HCT116 (cell line): ENCODE measurements around the gene ABL1. TPM values are rescaled to one million over a fixed set of nuclear protein-coding genes. Genes with fewer than 3 reads are reported as not detected.

Source experiments
- ATAC-seq: fragments of 200-7000 bp; cut with Tn5 transposase; 2 replicates; pipeline ENCODE4 v1.9.1; 2020; ENCODE audit warnings: mild to moderate bottlenecking, moderate library complexity
- BruUV-seq: library from RNA; stranded (reverse); fragments of 400-500 nt; replicated peaks from 2 replicates; lab custom pipeline; 2021; lab: Mats Ljungman, UMichigan
- CTCF ChIA-PET: fragments of 300-600 bp; sonication (Branson Sonifier 250); formaldehyde crosslinking; loops from one replicate; lab custom pipeline; 2021; ENCODE audit warnings: antibody characterized with exemption; lab: Charles Lee
- POLR2A ChIA-PET: fragments of 300-600, 350-600 bp; sonication (Branson Sonifier 250); formaldehyde crosslinking; loops from one replicate; lab custom pipeline; 2021; ENCODE audit warnings: antibody characterized with exemption; lab: Charles Lee
- RAD21 ChIA-PET, 2 experiments: fragments of 300-600 bp; sonication (Branson Sonifier 250); formaldehyde crosslinking; loops; one replicate each; lab custom pipeline; 2023; ENCODE audit warnings: low total read pairs in 2 of 2; ENCODE audit not compliant: uncharacterized antibody in 2 of 2, unreplicated experiment in 2 of 2, low non-redundant PET in 1 of 2; lab: Charles Lee
- DNase-seq: peaks from one replicate; pipeline ENCODE4 v3.0.0-alpha.2; 2010; ENCODE audit warnings: low read depth, low spot score
- H2AFZ ChIP-seq: fragments of 200-600 bp; shearing (Covaris generic), sonication (generic); 2 replicates; pipeline ENCODE4 v1.6.1; 2017; ENCODE audit warnings: low read depth, mixed run types, mixed read lengths, antibody characterized with exemption, low read length; ENCODE audit not compliant: poor library complexity, severe bottlenecking
- H3K27ac ChIP-seq: 2 replicates; pipeline ENCODE4 v1.5.1; 2012; ENCODE audit warnings: low read depth, low read length
- H3K27me3 ChIP-seq: fragments of 200-600 bp; sonication (generic); 2 replicates; pipeline ENCODE4 v1.6.1; 2016; ENCODE audit warnings: mixed run types, low read length, mixed read lengths; ENCODE audit not compliant: insufficient read depth
- H3K36me3 ChIP-seq, 2 experiments: fragments of 200-500 bp in 1 of 2; fragments of 200-600 bp in 1 of 2; sonication (Bioruptor generic) in 1 of 2; sonication (generic) in 1 of 2; 2 replicates each; pipeline versions ENCODE4 v1.5.1 to v1.6.1; 2014 to 2016; ENCODE audit warnings: low read length in 2 of 2, inconsistent platforms in 1 of 2, mixed read lengths in 1 of 2, mixed run types in 1 of 2; ENCODE audit not compliant: insufficient read depth in 2 of 2, control insufficient read depth in 1 of 2
- H3K4me1 ChIP-seq, 2 experiments: fragments of 200-600 bp in 1 of 2; sonication (generic) in 1 of 2; 2 replicates each; pipeline versions ENCODE4 v1.5.1 to v1.6.1; 2012 to 2017; ENCODE audit warnings: low read length in 2 of 2, inconsistent platforms in 1 of 2, mild to moderate bottlenecking in 1 of 2, mixed read lengths in 1 of 2, mixed run types in 1 of 2, moderate library complexity in 1 of 2; ENCODE audit not compliant: insufficient read depth in 2 of 2, control insufficient read depth in 1 of 2
- H3K4me2 ChIP-seq: fragments of 200-600 bp; sonication (generic); 2 replicates; pipeline ENCODE4 v1.6.1; 2017; ENCODE audit warnings: mixed run types, low read length, mixed read lengths
- H3K4me3 ChIP-seq, 2 experiments: fragments of 200-600 bp in 1 of 2; sonication (generic) in 1 of 2; replicated peaks in 1 of 2; 2 replicates each; pipeline ENCODE4 v1.5.1; 2011 to 2016; ENCODE audit warnings: low read length in 2 of 2, control low read depth in 1 of 2, low read depth in 1 of 2, mild to moderate bottlenecking in 1 of 2, mixed read lengths in 1 of 2, mixed run types in 1 of 2
- H3K79me2 ChIP-seq: fragments of 200-600 bp; sonication (generic); 2 replicates; pipeline ENCODE4 v1.6.1; 2017; ENCODE audit warnings: mild to moderate bottlenecking, mixed run types, low read length, moderate library complexity, mixed read lengths; ENCODE audit not compliant: insufficient read depth
- H3K9ac ChIP-seq: fragments of 200-600 bp; sonication (generic); 2 replicates; pipeline ENCODE4 v1.6.1; 2016; ENCODE audit warnings: low read length, mixed read lengths
- H3K9me2 ChIP-seq: fragments of 200-600 bp; sonication (generic), shearing (Covaris generic); 2 replicates; pipeline ENCODE4 v1.6.1; 2017; ENCODE audit warnings: mixed run types, mild to moderate bottlenecking, moderate library complexity; ENCODE audit not compliant: insufficient read depth
- H3K9me3 ChIP-seq, 2 experiments: fragments of 200-500 bp in 1 of 2; fragments of 200-600 bp in 1 of 2; sonication (Bioruptor generic) in 1 of 2; sonication (generic) in 1 of 2; 2 replicates each; pipeline ENCODE4 v1.6.1; 2014 to 2017; ENCODE audit warnings: low read length in 2 of 2, mixed read lengths in 2 of 2, inconsistent platforms in 1 of 2, low read depth in 1 of 2, mild to moderate bottlenecking in 1 of 2, mixed run types in 1 of 2, moderate library complexity in 1 of 2; ENCODE audit not compliant: control insufficient read depth in 1 of 2, insufficient read depth in 1 of 2
- H4K20me1 ChIP-seq: fragments of 200-600 bp; sonication (generic), shearing (Covaris generic); 2 replicates; pipeline ENCODE4 v1.6.1; 2017; ENCODE audit warnings: mixed run types, mild to moderate bottlenecking, moderate library complexity; ENCODE audit not compliant: insufficient read depth
- CBX3 ChIP-seq: IDR thresholded peaks from 2 replicates; pipeline ENCODE4 v1.6.1; 2012; ENCODE audit warnings: low read depth
- EZH2 ChIP-seq: fragments of 200-600 bp; sonication (generic); IDR thresholded peaks from 2 replicates; pipeline ENCODE4 v1.6.1; 2017; ENCODE audit warnings: antibody characterized with exemption, mixed run types
- FOSL1 ChIP-seq: IDR thresholded peaks from 2 replicates; pipeline ENCODE4 v1.6.1; 2012; ENCODE audit warnings: low read depth
- RAD21 ChIP-seq: IDR thresholded peaks from 2 replicates; pipeline ENCODE4 v1.6.1; 2012; ENCODE audit warnings: low read depth, mild to moderate bottlenecking
- SIN3A ChIP-seq: IDR thresholded peaks from 2 replicates; pipeline ENCODE4 v1.6.1; 2012; ENCODE audit warnings: low read depth
- SP1 ChIP-seq: IDR thresholded peaks from 2 replicates; pipeline ENCODE4 v1.6.1; 2012; ENCODE audit warnings: low read depth
- SRF ChIP-seq: IDR thresholded peaks from 2 replicates; pipeline ENCODE4 v1.6.1; 2012; ENCODE audit warnings: low read depth
- YY1 ChIP-seq: IDR thresholded peaks from 2 replicates; pipeline ENCODE4 v1.6.1; 2011; ENCODE audit warnings: low read length, low read depth, moderate library complexity, mild to moderate bottlenecking; ENCODE audit not compliant: insufficient replicate concordance; ENCODE audit errors: extremely low read depth
- ZFX ChIP-seq: fragments of 450-650 bp; IDR thresholded peaks from 2 replicates; pipeline ENCODE4 v1.6.1; 2017
- intact Hi-C: fragments of 100-400 bp; cut with micrococcal nuclease; formaldehyde crosslinking; loops from 2 replicates; pipeline ENCODE4 v1.10.0; 2022
- total RNA-seq: library from RNA; stranded (reverse); gene quantifications from one replicate; pipeline ENCODE4 v1.2.1, GENCODE V29; 2021; ENCODE audit not compliant: unreplicated experiment
- TF ChIP-seq, protein P1 (sequence below): IDR thresholded peaks from 2 replicates; pipeline ENCODE4 v1.6.1; 2012
- TF ChIP-seq, protein P2 (sequence below): IDR thresholded peaks from 2 replicates; pipeline ENCODE4 v1.6.1; 2012; ENCODE audit warnings: low read depth
- TF ChIP-seq, protein P3 (sequence below): IDR thresholded peaks from 2 replicates; pipeline ENCODE4 v1.6.1; 2011; ENCODE audit warnings: mild to moderate bottlenecking, low read length, moderate library complexity; ENCODE audit not compliant: insufficient replicate concordance; ENCODE audit errors: extremely low read depth

The ABL1 gene
- total RNA-seq, 1 experiment from 2014 or later: 54.7 TPM

DNA sequence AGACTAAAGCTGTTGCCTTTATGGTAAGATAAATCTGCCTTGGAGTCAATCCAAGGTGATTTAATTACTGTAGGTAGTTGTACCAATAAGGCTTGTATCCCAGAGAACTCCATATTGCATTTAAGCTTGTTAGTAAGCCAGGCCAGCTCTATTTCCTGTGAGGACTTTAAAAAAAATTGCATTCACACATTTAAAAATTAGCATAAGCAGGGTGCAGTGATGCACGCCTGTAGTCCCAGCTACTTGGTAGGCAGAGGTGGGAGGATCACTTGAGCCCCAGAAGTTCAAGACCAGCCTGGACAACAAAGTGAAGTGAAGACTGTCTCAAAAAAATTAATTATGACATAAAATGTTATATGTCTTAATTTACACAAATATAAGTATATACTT, 28.7 kb upstream of the ABL1 start (continued):
- no peak for TF ChIP-seq SIN3A

DNA sequence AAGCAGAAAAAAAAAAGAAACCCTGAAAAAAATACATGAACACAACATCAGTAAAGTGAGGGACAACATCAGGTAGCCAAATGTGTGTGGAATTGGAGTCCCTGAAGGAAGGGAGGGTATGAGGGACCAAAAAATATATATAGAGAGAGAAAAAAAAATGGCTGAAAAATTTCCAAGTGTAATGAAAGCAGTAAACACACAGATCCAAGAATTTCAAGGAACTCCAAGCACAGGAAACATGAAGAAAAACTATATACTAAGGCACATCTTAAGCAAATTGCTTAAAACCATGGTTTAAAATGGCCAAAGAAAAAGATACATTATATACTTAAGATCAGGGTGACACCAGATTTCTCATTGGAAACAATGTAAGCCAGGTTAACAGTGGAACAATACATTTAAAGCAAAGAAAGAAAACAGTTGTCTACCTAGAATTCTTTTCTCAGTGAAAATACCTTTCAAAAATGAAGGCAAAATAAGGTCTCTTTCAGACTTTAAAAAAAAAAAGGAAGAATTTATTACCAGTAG, 24.4 kb upstream of the ABL1 start:
- BruUV-seq: no TSS peak
- Histone ChIP-seq H2AFZ (no peak overlapping the region), H3K27me3 (no peaks in the 10 kb centered on the region), H3K4me3 (no peak overlapping the region), H3K9ac (no peak overlapping the region), H3K4me1 (no peaks in the 10 kb centered on the region), H3K79me2 (no peaks in the 10 kb centered on the region), H3K27ac (no peak overlapping the region), H3K4me2 (no peak overlapping the region), H3K9me2 (no peaks in the 10 kb centered on the region), H3K36me3 (no peaks in the 10 kb centered on the region), H4K20me1 (no peaks in the 10 kb centered on the region), H3K9me3 (peaks cover 4% of the 10 kb centered on the region in 2 experiments; a peak in 2 of 4 replicates)
- CTCF ChIA-PET: no interaction called here
- no peak for DNase-seq
- TF ChIP-seq FOSL1 (no peak), SP1 (no peak), RAD21 (no peak), SRF (no peak), YY1 (no peak), CBX3 (no peak), EZH2 (no peak), ZFX (no peak)
- TF ChIP-seq, protein P1, sequence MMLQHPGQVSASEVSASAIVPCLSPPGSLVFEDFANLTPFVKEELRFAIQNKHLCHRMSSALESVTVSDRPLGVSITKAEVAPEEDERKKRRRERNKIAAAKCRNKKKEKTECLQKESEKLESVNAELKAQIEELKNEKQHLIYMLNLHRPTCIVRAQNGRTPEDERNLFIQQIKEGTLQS: no peak
- TF ChIP-seq, protein P2, sequence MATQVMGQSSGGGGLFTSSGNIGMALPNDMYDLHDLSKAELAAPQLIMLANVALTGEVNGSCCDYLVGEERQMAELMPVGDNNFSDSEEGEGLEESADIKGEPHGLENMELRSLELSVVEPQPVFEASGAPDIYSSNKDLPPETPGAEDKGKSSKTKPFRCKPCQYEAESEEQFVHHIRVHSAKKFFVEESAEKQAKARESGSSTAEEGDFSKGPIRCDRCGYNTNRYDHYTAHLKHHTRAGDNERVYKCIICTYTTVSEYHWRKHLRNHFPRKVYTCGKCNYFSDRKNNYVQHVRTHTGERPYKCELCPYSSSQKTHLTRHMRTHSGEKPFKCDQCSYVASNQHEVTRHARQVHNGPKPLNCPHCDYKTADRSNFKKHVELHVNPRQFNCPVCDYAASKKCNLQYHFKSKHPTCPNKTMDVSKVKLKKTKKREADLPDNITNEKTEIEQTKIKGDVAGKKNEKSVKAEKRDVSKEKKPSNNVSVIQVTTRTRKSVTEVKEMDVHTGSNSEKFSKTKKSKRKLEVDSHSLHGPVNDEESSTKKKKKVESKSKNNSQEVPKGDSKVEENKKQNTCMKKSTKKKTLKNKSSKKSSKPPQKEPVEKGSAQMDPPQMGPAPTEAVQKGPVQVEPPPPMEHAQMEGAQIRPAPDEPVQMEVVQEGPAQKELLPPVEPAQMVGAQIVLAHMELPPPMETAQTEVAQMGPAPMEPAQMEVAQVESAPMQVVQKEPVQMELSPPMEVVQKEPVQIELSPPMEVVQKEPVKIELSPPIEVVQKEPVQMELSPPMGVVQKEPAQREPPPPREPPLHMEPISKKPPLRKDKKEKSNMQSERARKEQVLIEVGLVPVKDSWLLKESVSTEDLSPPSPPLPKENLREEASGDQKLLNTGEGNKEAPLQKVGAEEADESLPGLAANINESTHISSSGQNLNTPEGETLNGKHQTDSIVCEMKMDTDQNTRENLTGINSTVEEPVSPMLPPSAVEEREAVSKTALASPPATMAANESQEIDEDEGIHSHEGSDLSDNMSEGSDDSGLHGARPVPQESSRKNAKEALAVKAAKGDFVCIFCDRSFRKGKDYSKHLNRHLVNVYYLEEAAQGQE: no peak
- TF ChIP-seq, protein P3, sequence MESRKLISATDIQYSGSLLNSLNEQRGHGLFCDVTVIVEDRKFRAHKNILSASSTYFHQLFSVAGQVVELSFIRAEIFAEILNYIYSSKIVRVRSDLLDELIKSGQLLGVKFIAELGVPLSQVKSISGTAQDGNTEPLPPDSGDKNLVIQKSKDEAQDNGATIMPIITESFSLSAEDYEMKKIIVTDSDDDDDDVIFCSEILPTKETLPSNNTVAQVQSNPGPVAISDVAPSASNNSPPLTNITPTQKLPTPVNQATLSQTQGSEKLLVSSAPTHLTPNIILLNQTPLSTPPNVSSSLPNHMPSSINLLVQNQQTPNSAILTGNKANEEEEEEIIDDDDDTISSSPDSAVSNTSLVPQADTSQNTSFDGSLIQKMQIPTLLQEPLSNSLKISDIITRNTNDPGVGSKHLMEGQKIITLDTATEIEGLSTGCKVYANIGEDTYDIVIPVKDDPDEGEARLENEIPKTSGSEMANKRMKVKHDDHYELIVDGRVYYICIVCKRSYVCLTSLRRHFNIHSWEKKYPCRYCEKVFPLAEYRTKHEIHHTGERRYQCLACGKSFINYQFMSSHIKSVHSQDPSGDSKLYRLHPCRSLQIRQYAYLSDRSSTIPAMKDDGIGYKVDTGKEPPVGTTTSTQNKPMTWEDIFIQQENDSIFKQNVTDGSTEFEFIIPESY: no peak
- no peak for ATAC-seq
- intact Hi-C loops: no loop called here
- RAD21 ChIA-PET: no interaction called here
- POLR2A ChIA-PET: no interaction called here
